GM13976 (cell line): ENCODE measurements around the gene NCBP1.

Source experiments
- DNase-seq: peaks from one replicate; pipeline ENCODE4 v3.0.0; 2012; ENCODE audit warnings: low spot score
- CTCF ChIP-seq: IDR thresholded peaks from 2 replicates; pipeline ENCODE4 v1.5.1; 2012; ENCODE audit warnings: borderline replicate concordance, mild to moderate bottlenecking; ENCODE audit not compliant: insufficient read depth; ENCODE audit errors: extremely low read depth, missing control alignments, control extremely low read depth
- in situ Hi-C: fragments of 300-500 bp; cut with MboI; formaldehyde crosslinking; loops from one replicate; pipeline ENCODE4 v1.12.0; 2022; ENCODE audit warnings: low sequenced_read_pairs, mixed read lengths, inconsistent platforms; ENCODE audit not compliant: unreplicated experiment

Gene NCBP1

GRCh38 chr9:97636903-97637302 lies 3.3 kb downstream of the NCBP1 start:
- in situ Hi-C loops = no loop called here

DNA sequence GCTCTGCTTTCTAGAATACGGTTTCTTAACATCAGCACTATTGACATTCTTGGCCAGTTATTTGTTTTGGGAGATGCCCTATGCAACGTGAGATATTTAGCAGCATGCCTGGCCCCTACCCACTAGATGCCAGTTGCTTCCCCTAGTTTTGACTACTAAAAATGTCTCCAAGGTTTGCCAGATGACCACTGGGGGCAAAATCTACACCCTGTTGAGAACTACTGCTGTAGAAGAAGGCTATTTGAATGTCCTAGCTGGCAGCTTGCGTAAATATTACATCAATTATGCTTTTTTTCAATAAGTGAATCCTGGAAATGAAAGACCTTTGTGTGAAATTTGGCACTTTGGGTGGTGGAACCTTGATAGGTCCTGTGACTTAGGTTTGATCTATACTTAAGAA lies 5.0 kb downstream of the NCBP1 start:
- in situ Hi-C loops = no loop called here
- TF ChIP-seq CTCF = no peak
- no peak for DNase-seq

More at GRCh38 chr9:97636903-97637302, 3.3 kb downstream of the NCBP1 start:
- no peak for DNase-seq
- TF ChIP-seq CTCF = no peak

- TF ChIP-seq CTCF = no peak
- in situ Hi-C loops = no loop called here
- DNase-seq = no peak
These were observed 6.7 kb downstream of the NCBP1 start for GRCh38 chr9:97640325-97640724.

DNA sequence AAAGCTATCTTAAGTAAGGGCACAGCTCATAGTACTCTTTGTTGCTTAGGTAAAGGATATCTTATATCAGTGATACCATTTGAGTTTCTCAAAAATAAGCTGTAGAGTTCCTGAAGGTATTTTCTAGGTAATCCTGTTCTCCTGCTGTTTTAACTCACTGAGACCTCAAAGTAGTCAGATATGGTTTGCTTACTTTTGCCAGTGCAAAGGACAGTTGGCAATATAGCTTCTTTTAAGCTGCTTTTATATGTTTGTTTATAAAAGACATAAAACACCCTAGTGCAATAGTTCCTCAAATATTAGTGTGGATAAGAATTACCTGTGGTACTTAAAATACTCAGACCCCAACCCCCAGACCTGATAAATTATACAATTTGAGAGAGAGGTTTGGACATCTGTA lies 12.1 kb downstream of the NCBP1 start:
- no peak for DNase-seq
- in situ Hi-C loops = no loop called here
- no peak for TF ChIP-seq CTCF

DNA sequence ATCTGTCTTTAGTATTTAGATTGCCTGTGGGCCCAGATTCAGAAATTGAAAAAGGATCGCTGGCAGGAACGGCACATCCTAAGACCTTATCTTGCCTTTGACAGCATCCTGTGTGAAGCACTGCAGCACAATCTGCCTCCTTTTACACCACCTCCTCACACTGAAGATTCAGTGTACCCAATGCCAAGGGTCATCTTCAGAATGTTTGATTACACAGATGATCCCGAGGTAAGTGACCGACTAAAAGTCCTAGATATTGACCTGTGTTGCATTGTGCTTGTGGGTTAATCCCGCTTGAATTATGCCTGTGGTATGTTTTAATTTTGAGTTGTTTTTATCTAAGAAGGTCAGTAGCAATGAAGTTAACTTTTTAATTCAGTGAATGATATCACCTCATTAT lies 14.4 kb downstream of the NCBP1 start:
- no peak for TF ChIP-seq CTCF
- DNase-seq = no peak
- in situ Hi-C loops = no loop called here

DNA sequence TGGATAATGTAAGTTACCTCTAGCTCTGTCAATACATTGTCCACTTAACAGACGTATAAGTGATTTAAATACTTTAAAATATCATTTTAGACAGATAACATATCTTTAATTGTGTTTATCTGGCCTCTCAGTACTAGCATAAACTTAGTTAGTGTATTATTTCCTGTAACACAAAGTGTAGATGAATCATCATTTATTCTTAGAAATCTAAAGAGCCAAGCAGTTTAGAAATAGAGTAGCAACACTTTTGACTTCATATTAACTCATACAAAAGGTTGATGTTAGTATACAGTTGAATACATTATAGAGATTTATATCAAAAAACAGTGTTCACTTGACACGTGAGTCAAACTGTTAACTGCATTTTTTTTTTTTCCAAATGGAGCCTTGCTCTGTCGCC lies 18.0 kb downstream of the NCBP1 start:
- in situ Hi-C loops = no loop called here
- DNase-seq = no peak
- TF ChIP-seq CTCF = no peak

DNA sequence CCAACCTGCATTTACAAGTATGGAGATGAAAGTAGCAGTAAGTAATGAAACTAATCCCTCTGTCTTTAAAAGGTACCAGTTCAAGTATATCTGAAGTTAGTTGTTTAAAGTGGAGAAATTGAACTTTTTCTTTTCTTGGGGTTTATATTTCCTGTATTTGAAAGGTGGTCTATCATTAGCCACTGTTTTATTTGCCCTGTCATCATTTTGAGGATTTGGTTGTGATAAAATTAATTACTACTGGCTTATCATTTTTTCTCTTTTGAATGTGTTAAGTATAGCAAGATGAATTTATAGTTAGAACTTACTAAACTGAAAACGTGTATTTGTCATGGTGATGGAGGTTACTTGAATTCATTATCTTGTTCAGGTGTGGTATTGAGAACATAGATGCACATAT lies 25.1 kb downstream of the NCBP1 start:
- no peak for TF ChIP-seq CTCF
- in situ Hi-C loops = no loop called here

More for the DNA sequence above, 25.1 kb downstream of the NCBP1 start:
- no peak for DNase-seq
